IMR-90 (cell line): ENCODE measurements around the gene SH2D7. TPM values are rescaled to one million over a fixed set of nuclear protein-coding genes. Genes with fewer than 3 reads are reported as not detected.

Experiments
- ATAC-seq: fragments of 200-7000 bp; cut with Tn5 transposase; 2 replicates; pipeline ENCODE4 v1.9.1; 2020; ENCODE audit warnings: low read depth, mild to moderate bottlenecking, moderate library complexity
- BruUV-seq: library from RNA; stranded (reverse); fragments of 400-500 nt; replicated peaks from 2 replicates; lab custom pipeline; 2021; lab: Mats Ljungman, UMichigan
- CTCF ChIA-PET: fragments of 300-600 bp; formaldehyde crosslinking; extraction: SDS; loops from one replicate; lab custom pipeline; 2021; ENCODE audit warnings: antibody characterized with exemption; lab: Yijun Ruan, JAX
- POLR2A ChIA-PET: fragments of 300-600 bp; sonication (Branson Sonifier 250); formaldehyde crosslinking; loops from one replicate; lab custom pipeline; 2022; ENCODE audit warnings: antibody characterized with exemption; ENCODE audit not compliant: unreplicated experiment; lab: Charles Lee
- DNase-seq: peaks from one replicate; pipeline ENCODE4 v3.0.0; 2013
- H2AFZ ChIP-seq: replicated peaks from 2 replicates; pipeline ENCODE3; 2013; ENCODE audit warnings: low read length, mild to moderate bottlenecking; ENCODE audit not compliant: poor library complexity
- H2AK5ac ChIP-seq: 2 replicates; pipeline ENCODE4 v1.6.1; 2013; ENCODE audit warnings: low read depth, low read length, inconsistent platforms
- H2AK9ac ChIP-seq: replicated peaks from 2 replicates; pipeline ENCODE3; 2013; ENCODE audit warnings: mild to moderate bottlenecking, low read depth, low read length, moderate library complexity; ENCODE audit not compliant: poor library complexity
- H2BK120ac ChIP-seq: 2 replicates; pipeline ENCODE4 v1.6.1; 2013; ENCODE audit warnings: low read depth, low read length, inconsistent platforms
- H2BK15ac ChIP-seq: 3 replicates; pipeline ENCODE4 v1.6.1; 2013; ENCODE audit warnings: low read depth, low read length, inconsistent platforms
- H2BK20ac ChIP-seq: 2 replicates; pipeline ENCODE4 v1.6.1; 2013; ENCODE audit warnings: low read depth, mild to moderate bottlenecking, inconsistent platforms, low read length, moderate library complexity
- H2BK5ac ChIP-seq: 2 replicates; pipeline ENCODE4 v1.6.1; 2013; ENCODE audit warnings: mild to moderate bottlenecking, low read depth, low read length, inconsistent platforms; ENCODE audit not compliant: poor library complexity, severe bottlenecking
- H3K14ac ChIP-seq: replicated peaks from 2 replicates; pipeline ENCODE4 v1.6.1; 2013; ENCODE audit warnings: low read depth, low read length, inconsistent platforms
- H3K18ac ChIP-seq: 2 replicates; pipeline ENCODE4 v1.6.1; 2013; ENCODE audit warnings: low read depth, low read length, control low read depth
- H3K23ac ChIP-seq: 2 replicates; pipeline ENCODE4 v1.6.1; 2013; ENCODE audit warnings: low read depth, low read length, inconsistent platforms
- H3K27ac ChIP-seq: 2 replicates; pipeline ENCODE4 v1.5.1; 2013; ENCODE audit warnings: mild to moderate bottlenecking, control low read depth, low read length; ENCODE audit not compliant: insufficient read depth
- H3K27me3 ChIP-seq: 2 replicates; pipeline ENCODE4 v1.6.1; 2013; ENCODE audit warnings: low read length; ENCODE audit not compliant: control insufficient read depth, insufficient read depth
- H3K36me3 ChIP-seq: 2 replicates; pipeline ENCODE4 v1.6.1; 2013; ENCODE audit warnings: low read length, mixed read lengths; ENCODE audit not compliant: control insufficient read depth, insufficient read depth
- H3K4ac ChIP-seq: 2 replicates; pipeline ENCODE4 v1.6.1; 2013; ENCODE audit warnings: low read depth, low read length, inconsistent platforms
- H3K4me1 ChIP-seq: 2 replicates; pipeline ENCODE4 v1.6.1; 2013; ENCODE audit warnings: low read length, mixed read lengths; ENCODE audit not compliant: control insufficient read depth, insufficient read depth
- H3K4me2 ChIP-seq: 2 replicates; pipeline ENCODE4 v1.6.1; 2013; ENCODE audit warnings: low read depth, mild to moderate bottlenecking, control low read depth, low read length, moderate library complexity
- H3K4me3 ChIP-seq: 2 replicates; pipeline ENCODE4 v1.5.1; 2013; ENCODE audit warnings: low read depth, mild to moderate bottlenecking, control low read depth, low read length, moderate library complexity; ENCODE audit not compliant: insufficient read depth
- H3K56ac ChIP-seq: 2 replicates; pipeline ENCODE4 v1.6.1; 2013; ENCODE audit warnings: low read length, inconsistent platforms; ENCODE audit not compliant: insufficient read depth; ENCODE audit errors: extremely low read depth
- H3K79me1 ChIP-seq, 2 experiments: 2 replicates each; pipeline ENCODE4 v1.6.1; 2013; ENCODE audit warnings: low read length in 2 of 2, inconsistent platforms in 1 of 2, low read depth in 1 of 2
- H3K9ac ChIP-seq: 2 replicates; pipeline ENCODE4 v1.6.1; 2013; ENCODE audit warnings: low read depth, low read length, control low read depth
- H3K9me1 ChIP-seq: 2 replicates; pipeline ENCODE4 v1.6.1; 2013; ENCODE audit warnings: low read length, inconsistent platforms; ENCODE audit not compliant: insufficient read depth
- H3K9me3 ChIP-seq: 2 replicates; pipeline ENCODE4 v1.6.1; 2013; ENCODE audit warnings: low read length; ENCODE audit not compliant: control insufficient read depth, insufficient read depth
- H4K20me1 ChIP-seq: 2 replicates; pipeline ENCODE4 v1.6.1; 2013; ENCODE audit warnings: low read length, inconsistent platforms; ENCODE audit not compliant: insufficient read depth
- H4K5ac ChIP-seq: 2 replicates; pipeline ENCODE4 v1.6.1; 2013; ENCODE audit warnings: mild to moderate bottlenecking, low read depth, low read length, control low read depth
- H4K8ac ChIP-seq, 2 experiments: 2 replicates each; pipeline ENCODE4 v1.6.1; 2013; ENCODE audit warnings: low read depth in 2 of 2, low read length in 2 of 2, control low read depth in 1 of 2, inconsistent platforms in 1 of 2
- H4K91ac ChIP-seq: 2 replicates; pipeline ENCODE4 v1.6.1; 2013; ENCODE audit warnings: low read depth, low read length, inconsistent platforms; ENCODE audit not compliant: insufficient read depth
- FOS ChIP-seq: fragments of 150-350 bp; IDR thresholded peaks from 2 replicates; pipeline ENCODE4 v1.6.1; 2016; ENCODE audit warnings: low read depth, low read length
- MAFK ChIP-seq: IDR thresholded peaks from 2 replicates; pipeline ENCODE4 v1.6.1; 2012; ENCODE audit warnings: low read depth, low read length, improper control_type of control experiment
- MAZ ChIP-seq: IDR thresholded peaks from 2 replicates; pipeline ENCODE4 v1.6.1; 2012; ENCODE audit warnings: low read depth, mild to moderate bottlenecking, low read length, improper control_type of control experiment, moderate library complexity, borderline replicate concordance
- MXI1 ChIP-seq: IDR thresholded peaks from 2 replicates; pipeline ENCODE4 v1.6.1; 2012; ENCODE audit warnings: low read depth, mild to moderate bottlenecking, low read length, moderate library complexity, borderline replicate concordance
- RFX5 ChIP-seq: IDR thresholded peaks from 2 replicates; pipeline ENCODE4 v1.8.0; 2012; ENCODE audit warnings: low read depth, mild to moderate bottlenecking, low read length, moderate library complexity
- SMC3 ChIP-seq: fragments of 150-350 bp; IDR thresholded peaks from 2 replicates; pipeline ENCODE4 v1.6.1; 2016; ENCODE audit warnings: low read depth, mild to moderate bottlenecking, antibody characterized with exemption, low read length, moderate library complexity
- USF2 ChIP-seq: fragments of 150-350 bp; IDR thresholded peaks from 2 replicates; pipeline ENCODE4 v1.6.1; 2017; ENCODE audit warnings: mild to moderate bottlenecking, antibody characterized with exemption, low read length, low read depth
- WGBS, 2 experiments: methylation state at CpG; one replicate each; pipeline versions ENCODE4 v1.1.5 to v1.1.7; 2013; ENCODE audit warnings: missing lambda C conversion rate in 2 of 2; ENCODE audit not compliant: insufficient read length in 1 of 2; ENCODE audit errors: extremely low coverage in 2 of 2; 5-methylcytosine and 5-hydroxymethylcytosine counted together
- dilution Hi-C: fragments of 300-500 bp; cut with HindIII; formaldehyde crosslinking; loops from one replicate; pipeline ENCODE4 v1.14.3; 2018; ENCODE audit warnings: low sequenced_read_pairs; ENCODE audit not compliant: unreplicated experiment
- in situ Hi-C: fragments of 300-500 bp; cut with MboI; formaldehyde crosslinking; loops from 3 replicates; pipeline ENCODE4 v1.14.3; 2019; ENCODE audit warnings: low sequenced_read_pairs, inconsistent platforms, mixed read lengths
- intact Hi-C: fragments of 100-400 bp; cut with micrococcal nuclease; formaldehyde crosslinking; loops from 2 replicates; pipeline ENCODE4 v1.10.0; 2022
- polyA plus RNA-seq, 3 experiments: library from polyadenylated mRNA; depleted of rRNA; stranded (reverse); fragments of >200 nt; gene quantifications; 2 replicates each; pipeline ENCODE4 v1.2.3, GENCODE V29; 2012; ENCODE audit warnings: low replicate concordance in 1 of 3
- total RNA-seq: library from RNA; depleted of rRNA; stranded (reverse); fragments of >200 nt; gene quantifications from 2 replicates; pipeline ENCODE4 v1.2.3, GENCODE V29; 2012
- TF ChIP-seq, protein P1 (sequence below): fragments of 150-350 bp; IDR thresholded peaks from 2 replicates; pipeline ENCODE4 v1.6.1; 2016; ENCODE audit warnings: low read depth, mild to moderate bottlenecking, low read length, moderate library complexity, borderline replicate concordance

Gene SH2D7
- total and polyA plus RNA-seq, 2 of the 4 experiments (the other 2 are of a cell fraction): not detected

DNA sequence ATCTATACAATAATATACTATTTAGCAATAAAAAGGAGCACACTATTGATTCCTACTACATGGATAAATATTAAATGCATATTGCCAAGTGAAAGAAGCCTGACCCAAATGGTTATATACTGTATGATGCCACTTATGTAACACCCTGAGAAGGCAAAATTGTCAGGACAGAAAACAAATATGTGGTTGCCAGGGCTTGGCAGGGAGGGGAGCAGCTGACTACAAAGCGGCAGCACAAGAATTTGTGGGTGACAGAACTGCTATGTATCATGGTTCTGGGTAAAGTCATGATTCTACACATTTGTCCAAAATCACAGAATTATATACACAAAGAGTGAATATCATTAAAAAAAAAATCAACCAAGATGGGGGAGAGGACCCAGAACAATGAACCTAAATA lies 37.4 kb upstream of the SH2D7 start:
- Histone ChIP-seq H3K36me3 (peaks cover 11% of the 10 kb centered on the region), H4K5ac (no peak overlapping the region), H3K23ac (no peak overlapping the region), H2BK15ac (no peak overlapping the region), H3K9ac (no peak overlapping the region), H3K27me3 (no peaks in the 10 kb centered on the region), H4K91ac (no peak overlapping the region), H2BK5ac (no peak overlapping the region), H3K4me2 (no peak overlapping the region), H4K20me1 (peaks cover 52% of the 10 kb centered on the region), H3K14ac (no peak overlapping the region), H3K9me1 (peaks cover 43% of the 10 kb centered on the region), H2BK20ac (no peak overlapping the region), H2AK9ac (no peak overlapping the region), H3K79me1 (peaks cover 37 to 93% of the 10 kb centered on the region in 2 experiments), H3K4me1 (peaks cover 35% of the 10 kb centered on the region), H2AFZ (no peak overlapping the region), H3K56ac (no peak overlapping the region), H3K18ac (no peak overlapping the region), H3K27ac (no peak overlapping the region), H3K4ac (no peak overlapping the region), H3K9me3 (no peaks in the 10 kb centered on the region), H2AK5ac (no peak overlapping the region), H4K8ac (no peak overlapping the region), H3K4me3 (no peak overlapping the region), H2BK120ac (no peak overlapping the region)
- TF ChIP-seq FOS (no peak), MAZ (no peak), MXI1 (no peak), MAFK (no peak), RFX5 (no peak), SMC3 (no peak), USF2 (no peak)
- TF ChIP-seq, protein P1, sequence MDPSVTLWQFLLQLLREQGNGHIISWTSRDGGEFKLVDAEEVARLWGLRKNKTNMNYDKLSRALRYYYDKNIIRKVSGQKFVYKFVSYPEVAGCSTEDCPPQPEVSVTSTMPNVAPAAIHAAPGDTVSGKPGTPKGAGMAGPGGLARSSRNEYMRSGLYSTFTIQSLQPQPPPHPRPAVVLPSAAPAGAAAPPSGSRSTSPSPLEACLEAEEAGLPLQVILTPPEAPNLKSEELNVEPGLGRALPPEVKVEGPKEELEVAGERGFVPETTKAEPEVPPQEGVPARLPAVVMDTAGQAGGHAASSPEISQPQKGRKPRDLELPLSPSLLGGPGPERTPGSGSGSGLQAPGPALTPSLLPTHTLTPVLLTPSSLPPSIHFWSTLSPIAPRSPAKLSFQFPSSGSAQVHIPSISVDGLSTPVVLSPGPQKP: no peak
- no peak for ATAC-seq
- intact Hi-C loops (no loop called here), in situ Hi-C loops (no loop called here), dilution Hi-C loops (no loop called here)
- WGBS, 2 experiments: no CpG with 5 or more reads among the region's 1 CpG
- CTCF ChIA-PET: no interaction called here
- BruUV-seq: no TSS peak
- POLR2A ChIA-PET: no interaction called here
- DNase-seq: no peak
